Stimulated activated CD4-positive, alpha-beta T cell treated with anti-CD3 and anti-CD28 coated beads, Interleukin-1b, Interleukin-23, amount 100 ng/mL, for 48 hours (primary cell): ENCODE data around the gene ABCA1.
"Not testable (repeated sequence)": the region's sequence is repeated elsewhere in the genome, so short reads cannot be mapped to it uniquely, and the experiment has no call there.

Experiments
- DNase-seq: peaks from one replicate; pipeline ENCODE4 v3.0.0-alpha.2; 2020

ABCA1 gene

GRCh38 chr9:104787306-104788015, 140.5 kb downstream of the ABCA1 start:
- no peak for DNase-seq

- DNase-seq = no peak
Measured at GRCh38 chr9:104786293-104786692, 141.7 kb downstream of the ABCA1 start.

DNA sequence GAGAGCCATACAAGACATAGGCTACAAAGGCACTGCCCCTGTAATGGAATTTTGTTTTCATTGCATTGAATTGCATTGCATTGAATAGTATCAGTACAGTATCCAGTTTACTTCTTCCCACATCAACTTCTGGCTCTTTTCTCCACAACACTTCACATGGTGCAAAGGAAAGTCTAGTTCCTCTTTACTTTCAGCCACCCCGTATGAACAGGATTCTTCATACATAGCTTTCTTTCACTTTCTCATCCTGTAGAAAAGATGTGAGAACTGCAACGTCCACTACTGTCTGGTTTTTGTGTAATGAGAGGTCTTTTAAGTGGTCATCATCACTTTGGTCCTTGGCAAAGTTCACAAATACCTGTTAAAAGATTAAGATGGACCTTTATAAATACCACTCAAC, 143.9 kb downstream of the ABCA1 start:
- no peak for DNase-seq

GRCh38 chr9:104783588-104783987, 144.4 kb downstream of the ABCA1 start:
- no peak for DNase-seq

- no peak for DNase-seq
Measured at GRCh38 chr9:104780796-104781395, 147.1 kb downstream of the ABCA1 start.

- no peak for DNase-seq
Measured at GRCh38 chr9:104779946-104780535, 147.9 kb downstream of the ABCA1 start.

GRCh38 chr9:104779334-104779733, 148.6 kb downstream of the ABCA1 start:
- DNase-seq = no peak

DNA sequence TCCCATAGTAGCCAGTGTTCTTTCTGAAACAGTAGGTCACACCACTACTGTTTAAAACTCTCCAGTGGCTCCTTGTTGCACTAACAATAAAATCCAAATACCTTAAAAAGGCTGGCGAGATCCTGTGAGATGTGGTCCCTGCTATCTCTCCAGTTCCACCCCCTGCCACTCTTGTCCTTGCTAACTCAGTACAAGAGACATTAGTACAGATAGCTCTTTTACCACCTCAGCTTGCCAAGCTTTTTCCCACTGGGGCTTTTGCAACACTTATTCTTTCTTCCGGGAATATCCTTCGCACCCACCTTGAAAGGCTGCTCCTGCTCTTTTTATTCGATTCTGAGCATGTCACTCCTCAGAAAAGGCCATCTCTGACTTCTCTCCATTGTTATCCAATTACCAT, 149.2 kb downstream of the ABCA1 start:
- no peak for DNase-seq

DNA sequence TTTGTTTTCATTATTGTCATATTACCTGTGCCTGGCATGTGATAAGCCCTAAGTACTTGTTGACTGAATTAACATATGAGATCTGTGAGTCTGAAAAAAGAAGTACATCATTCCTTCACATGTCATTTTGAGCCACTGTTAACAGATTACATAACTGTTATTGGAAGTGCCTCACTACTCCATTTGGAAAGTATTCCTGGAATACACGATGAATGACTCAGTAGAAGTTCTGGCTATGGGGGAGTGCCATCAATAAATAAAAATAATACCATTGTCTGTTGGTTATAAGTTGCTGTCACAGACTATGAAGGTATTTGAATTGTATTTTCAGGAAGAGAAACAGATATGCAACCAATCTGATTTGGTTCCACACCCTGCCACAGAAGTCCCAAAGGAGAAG, 151.2 kb downstream of the ABCA1 start:
- no peak for DNase-seq

DNA sequence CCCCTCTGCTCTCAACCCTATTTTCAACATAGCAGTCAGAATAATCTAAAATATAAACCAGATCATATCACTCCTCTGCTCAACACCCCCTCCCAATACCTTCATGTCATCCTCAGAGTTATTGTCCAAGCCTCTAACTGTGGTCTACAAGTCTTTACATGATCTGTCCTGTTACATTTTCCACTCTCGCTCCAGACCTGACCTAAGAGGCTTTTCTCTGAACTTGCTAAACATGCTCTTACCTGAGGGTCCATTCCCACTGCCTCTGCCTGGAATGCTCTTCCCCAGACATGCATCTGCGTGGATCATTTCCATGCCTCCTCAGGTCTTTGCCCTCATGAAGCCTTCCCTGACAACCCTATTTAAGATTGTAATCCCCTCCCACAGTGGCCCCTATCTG, 152.0 kb downstream of the ABCA1 start:
- DNase-seq = no peak

DNA sequence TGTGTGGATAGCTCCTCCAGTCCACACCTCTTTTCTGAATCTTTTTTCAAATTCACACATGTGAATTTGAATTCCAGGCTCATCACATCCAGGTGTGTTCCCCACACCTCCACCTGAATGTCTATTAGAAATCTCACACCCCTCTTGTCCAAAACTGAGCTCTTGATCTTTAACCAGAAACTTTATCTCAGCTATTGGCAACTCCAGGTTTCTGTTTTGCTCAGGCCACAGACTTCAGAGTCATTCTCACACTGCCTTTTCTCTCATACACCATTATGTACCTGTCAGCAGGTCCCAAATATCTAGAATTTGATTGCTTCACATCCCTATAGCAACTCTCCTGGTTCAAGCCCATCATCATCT, 152.4 kb downstream of the ABCA1 start:
- DNase-seq = no peak

DNA sequence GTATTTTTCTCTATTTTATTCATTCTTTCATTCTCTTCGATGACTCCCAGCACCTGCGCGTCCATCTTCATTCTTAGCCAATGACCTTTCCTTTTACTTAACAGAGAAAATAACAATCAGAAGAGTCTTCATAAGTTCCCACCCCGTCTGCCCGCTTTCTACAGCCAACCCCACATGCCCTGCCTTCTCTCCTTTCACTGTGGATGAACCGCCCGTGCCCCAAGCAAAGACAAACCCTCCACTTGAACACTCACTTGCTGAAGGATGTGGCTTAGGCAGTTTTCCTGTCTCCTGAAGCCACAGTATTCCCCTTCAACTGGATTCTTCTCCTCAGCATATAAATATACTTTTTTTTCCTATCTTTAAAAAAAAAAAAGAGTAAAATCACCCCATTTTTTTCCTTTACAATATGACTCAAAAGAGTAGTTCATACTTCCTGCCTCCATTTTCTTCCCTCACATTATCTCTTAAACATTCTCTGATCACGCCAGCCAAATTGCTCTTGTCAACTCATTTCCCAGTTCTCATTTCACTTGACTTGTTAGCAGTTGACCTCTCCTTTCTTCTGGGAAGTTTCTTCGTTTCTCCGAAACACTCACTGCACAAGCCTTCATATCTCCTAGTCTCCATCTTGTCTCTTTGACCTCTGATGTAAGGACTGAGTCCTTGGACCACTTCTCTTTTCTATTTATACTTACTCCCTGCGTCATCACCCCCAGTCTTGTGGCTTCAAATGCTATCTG, 153.0 kb downstream of the ABCA1 start:
- DNase-seq = no peak

DNA sequence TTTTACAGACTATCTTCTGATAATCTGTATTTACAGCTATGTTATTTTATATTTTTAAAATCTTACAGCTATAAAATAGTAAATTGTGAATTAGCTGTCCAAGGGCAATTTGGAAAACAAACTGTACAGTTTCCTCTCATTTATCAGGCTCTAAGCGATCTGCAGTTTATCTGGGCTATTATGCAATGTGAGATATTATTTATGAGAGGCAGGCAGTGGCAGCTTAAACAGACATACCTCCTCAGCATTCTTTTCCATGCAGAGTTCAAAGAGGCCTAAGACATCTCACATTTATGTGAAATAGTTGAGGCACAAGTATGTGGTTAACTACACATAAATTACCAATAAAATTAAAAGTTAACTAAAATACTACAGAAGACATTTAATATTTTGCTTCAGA, 153.8 kb downstream of the ABCA1 start:
- no peak for DNase-seq

GRCh38 chr9:104772714-104773510, 155.0 kb downstream of the ABCA1 start:
- DNase-seq = no peak

DNA sequence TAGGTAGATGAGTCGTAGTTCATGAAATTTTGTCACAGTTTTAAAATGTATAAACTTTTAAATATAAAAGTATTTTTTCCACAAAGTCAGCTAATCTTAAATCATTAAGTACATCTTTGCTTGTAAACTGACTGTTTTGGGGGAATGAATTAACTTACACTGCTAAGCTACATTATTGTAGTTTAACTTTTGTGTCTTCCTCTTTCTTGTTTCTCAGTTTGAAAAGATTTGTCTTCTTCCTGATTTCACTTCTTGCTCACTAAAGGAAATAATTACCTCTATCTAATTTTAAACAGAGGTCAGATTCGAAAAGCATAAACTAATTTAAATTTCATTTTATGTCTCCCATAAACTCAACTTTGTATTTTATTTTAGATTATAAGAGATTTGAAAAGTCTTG, 158.3 kb downstream of the ABCA1 start:
- no peak for DNase-seq

DNA sequence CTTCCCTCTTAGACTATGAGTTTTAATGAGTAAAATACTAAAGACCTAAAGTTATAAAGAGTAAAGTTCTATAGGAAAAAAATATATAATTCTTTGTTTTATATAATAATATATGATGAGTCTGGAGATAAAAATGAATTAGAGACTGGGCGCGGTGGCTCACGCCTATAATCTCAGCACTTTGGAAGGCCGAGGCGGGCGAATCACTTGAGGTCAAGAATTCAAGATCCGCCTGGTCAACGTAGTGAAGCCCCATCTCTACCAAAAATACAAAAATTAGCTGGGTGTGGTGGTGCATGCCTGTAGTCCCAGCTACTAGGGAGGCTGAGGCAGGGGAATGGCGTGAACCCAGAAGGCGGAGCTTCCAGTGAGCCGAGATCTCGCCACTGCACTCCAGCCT, 158.9 kb downstream of the ABCA1 start:
- DNase-seq = not testable (repeated sequence)

DNA sequence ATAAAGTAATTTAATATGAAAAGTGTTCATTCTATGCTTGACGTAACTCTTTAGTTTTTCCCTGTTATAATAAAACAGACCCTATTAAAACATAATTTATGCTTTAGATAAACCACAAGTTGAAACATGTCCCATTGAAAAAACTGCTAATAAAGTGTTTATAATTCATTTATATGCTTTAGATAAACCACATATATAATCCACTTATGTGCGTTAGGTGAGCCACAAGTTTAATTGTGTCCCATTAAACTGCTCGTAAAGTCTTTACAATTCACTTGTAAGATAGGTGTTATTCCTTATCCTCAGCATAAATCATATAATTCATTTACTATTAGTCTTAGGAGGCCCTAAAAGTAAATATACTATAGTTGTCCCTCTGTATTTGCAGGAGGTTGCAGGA, 160.4 kb downstream of the ABCA1 start:
- no peak for DNase-seq

- no peak for DNase-seq
Measured at GRCh38 chr9:104766025-104766424, 161.9 kb downstream of the ABCA1 start.

GRCh38 chr9:104765138-104765537, 162.8 kb downstream of the ABCA1 start:
- no peak for DNase-seq

DNA sequence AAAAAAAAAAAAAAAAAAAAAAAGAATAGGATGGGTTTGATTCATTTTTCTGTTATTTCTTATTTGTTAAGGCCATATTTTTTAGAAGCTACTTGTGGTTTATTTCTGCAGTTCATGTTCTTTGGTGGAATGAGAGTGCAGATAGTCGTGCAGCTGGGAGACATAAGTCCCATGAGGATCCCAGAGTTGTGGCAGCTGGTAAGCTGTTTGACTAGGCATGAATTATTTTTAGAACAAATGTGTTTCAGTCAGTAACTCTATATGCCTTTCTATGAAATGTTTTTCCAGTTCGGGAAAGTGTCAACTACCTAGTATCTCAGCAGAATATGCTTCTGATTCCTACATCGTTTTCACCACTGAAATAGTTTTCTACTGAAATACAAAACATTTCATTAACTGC, 169.0 kb downstream of the ABCA1 start:
- no peak for DNase-seq

DNA sequence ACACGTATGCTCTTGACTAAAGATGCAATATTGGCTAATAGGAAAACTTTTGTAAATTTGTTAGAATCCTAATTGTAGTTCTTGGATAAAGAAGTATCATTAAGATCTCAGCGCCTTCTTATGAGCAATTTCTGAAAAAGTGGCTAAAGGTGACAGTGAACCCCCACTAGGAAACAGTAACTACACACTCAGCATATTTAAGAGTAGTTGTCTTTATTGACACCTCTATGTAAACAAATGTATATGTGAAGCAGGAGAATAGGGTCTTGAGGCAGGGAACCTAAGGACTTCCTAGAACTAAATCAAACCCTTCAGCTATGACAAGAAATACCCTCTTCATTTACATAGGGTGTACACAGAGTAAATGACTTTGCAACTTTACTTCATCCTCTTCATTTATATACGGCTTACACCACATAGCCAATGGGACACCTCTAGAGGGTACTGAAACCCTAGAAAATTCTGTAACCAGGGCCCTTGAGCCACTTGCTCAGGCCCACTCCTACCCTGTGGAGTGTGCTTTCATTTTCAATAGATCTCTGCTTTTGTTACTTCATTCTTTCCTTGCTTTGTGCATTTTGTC, 177.7 kb downstream of the ABCA1 start:
- DNase-seq = no peak

DNA sequence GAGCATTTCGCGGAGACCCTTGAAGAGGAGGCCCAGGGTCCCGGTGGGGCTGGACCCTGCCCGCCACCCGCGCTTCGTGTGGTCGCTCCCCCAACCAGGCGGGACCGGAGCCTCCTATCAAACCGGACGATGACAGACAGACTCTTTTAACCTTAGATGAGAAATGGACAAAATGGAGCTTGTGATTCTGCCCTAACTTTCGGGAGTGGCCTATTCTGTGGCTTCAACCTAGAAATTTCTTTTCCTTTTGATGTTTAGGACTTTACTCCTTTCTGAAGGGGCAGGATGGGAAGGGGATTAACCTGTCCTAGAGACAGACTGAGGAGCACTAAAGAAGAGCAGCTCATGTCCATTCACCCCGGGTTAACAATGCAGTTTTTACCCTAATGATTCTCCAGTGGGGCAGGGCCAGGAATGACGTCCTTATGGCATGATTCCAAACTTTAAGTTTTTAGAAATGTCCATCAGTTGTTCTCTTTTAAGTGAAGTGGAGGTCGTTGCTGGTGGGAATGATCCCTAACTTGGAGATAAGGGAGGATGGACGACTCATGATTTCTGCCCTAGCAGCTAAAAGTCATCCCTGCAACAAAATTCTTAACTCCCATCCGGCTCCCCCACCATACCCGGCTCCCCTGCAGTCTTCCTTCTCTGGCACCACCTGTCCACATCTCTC, 179.5 kb downstream of the ABCA1 start:
- no peak for DNase-seq
